COLO668 (cell line): ENCODE results near the gene PLEKHG2.
A peak's percentile ranks its signal among the peaks of the same experiment; 100 is the strongest.
"Not testable (repeated sequence)": the region's sequence is repeated elsewhere in the genome, so short reads cannot be mapped to it uniquely, and the experiment has no call there.

ENCODE experiments used
- DNase-seq: peaks from one replicate; lab custom pipeline; 2025; ENCODE audit not compliant: unreplicated experiment; lab: John Stamatoyannopoulos, UW

PLEKHG2 gene

DNA sequence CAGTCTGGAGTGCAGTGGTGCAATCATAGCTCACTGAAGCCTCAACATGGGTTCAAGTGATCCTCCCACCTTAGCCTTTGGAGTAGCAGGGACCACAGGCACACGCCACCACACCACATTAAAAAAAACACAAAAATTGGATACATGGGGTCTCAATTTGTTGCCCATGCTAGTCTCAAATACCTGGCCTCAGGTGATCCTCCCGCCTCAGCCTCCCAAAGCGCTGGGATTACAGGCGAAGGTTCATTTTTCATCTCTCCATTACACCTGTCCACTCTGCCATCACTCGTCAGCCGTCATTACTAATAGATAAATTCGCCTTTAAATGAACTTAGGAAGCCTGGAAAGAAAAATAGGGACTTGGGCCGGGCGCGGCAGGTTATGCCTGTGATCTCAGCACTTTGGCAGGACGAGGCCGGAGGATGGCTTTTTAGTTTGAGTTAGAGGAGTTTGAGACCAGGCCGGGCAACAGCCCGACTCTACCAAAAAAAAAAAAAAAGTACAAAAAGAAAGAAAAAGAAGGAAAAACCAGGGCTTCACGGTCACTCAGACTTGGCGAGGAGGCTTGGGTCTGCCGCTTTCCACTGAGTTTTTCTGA is 32.2 kb downstream of the PLEKHG2 start:
- peak; percentile 14 for DNase-seq

GRCh38 chr19:39445196-39446111 is 33.0 kb downstream of the PLEKHG2 start, which contains the start of gene SUPT5H:
TSS of gene SUPT5H (plus strand) at chr19:39445582. CDS start at chr19:39445891, 309 bp downstream.
- peak; percentile 98 for DNase-seq

GRCh38 chr19:39446365-39447084 is 34.1 kb downstream of the PLEKHG2 start:
- no peak for DNase-seq

GRCh38 chr19:39448271-39448670 is 35.8 kb downstream of the PLEKHG2 start:
- no peak for DNase-seq

GRCh38 chr19:39449116-39449797 is 36.8 kb downstream of the PLEKHG2 start:
- DNase-seq = no peak

GRCh38 chr19:39451257-39451656 is 38.8 kb downstream of the PLEKHG2 start:
- not testable (repeated sequence) for DNase-seq

DNA sequence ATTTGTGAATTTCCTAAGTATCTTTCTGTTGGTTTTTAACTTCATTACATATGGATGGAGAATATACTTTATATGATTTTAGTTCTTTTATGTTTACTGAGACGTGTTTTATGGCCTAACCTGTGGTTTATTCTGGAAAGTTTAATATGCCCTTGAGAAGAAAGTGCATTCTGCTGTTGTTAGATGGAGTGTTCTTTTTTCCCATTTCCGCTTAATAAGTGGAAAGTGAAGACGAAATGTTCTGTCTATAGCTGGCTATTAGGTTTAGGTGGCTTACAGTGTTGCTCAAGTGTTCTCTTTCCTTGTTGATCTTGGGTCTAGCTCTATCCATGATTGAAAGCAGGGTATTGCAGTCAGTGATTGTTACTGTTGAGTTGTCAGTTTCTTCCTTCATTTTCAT is 50.9 kb downstream of the PLEKHG2 start:
- no peak for DNase-seq

- no peak for DNase-seq
Measured at GRCh38 chr19:39465956-39466747, 53.7 kb downstream of the PLEKHG2 start.

GRCh38 chr19:39467941-39468340 is 55.5 kb downstream of the PLEKHG2 start:
- DNase-seq = no peak

- no peak for DNase-seq
Measured at GRCh38 chr19:39469036-39469435, 56.6 kb downstream of the PLEKHG2 start.

GRCh38 chr19:39469567-39469966 is 57.1 kb downstream of the PLEKHG2 start:
- no peak for DNase-seq

- no peak for DNase-seq
Measured at GRCh38 chr19:39470724-39471339, 58.4 kb downstream of the PLEKHG2 start.

DNA sequence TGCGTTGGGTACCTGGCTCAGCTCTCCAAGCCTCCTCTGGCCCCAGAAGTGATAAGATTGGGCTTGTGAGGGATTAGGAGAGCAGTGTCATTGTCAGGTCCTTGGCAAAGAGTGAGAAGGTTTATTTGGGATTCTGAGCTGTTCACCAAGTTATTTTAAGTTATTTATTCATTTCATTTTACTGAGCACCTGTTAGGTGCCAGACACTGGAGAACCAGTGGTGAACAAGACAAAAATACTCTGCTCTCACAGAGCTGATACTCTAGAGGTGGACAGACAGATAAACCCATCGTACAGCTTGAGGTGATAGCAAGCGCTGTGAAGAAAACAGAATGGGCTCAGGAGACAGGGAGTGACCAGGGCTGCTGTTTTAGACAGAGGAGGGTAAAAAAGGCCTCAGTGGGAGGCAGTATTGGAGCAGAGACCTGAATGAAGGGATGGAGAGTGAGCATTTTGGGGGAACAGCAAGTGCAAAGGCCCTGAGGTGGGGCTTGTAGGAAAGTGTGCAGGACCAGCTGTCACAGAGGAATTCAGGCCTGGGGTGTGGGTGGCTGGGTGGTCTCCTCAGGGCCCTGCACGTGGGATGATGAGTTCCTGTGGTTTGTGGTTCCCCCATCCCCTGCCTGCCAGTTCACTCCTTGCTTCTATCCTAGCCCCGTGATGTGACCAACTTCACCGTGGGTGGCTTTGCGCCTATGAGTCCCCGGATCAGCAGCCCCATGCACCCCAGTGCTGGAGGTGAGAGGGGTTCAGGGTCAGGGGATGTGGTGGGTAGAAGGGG is 59.5 kb downstream of the PLEKHG2 start:
- DNase-seq = no peak

DNA sequence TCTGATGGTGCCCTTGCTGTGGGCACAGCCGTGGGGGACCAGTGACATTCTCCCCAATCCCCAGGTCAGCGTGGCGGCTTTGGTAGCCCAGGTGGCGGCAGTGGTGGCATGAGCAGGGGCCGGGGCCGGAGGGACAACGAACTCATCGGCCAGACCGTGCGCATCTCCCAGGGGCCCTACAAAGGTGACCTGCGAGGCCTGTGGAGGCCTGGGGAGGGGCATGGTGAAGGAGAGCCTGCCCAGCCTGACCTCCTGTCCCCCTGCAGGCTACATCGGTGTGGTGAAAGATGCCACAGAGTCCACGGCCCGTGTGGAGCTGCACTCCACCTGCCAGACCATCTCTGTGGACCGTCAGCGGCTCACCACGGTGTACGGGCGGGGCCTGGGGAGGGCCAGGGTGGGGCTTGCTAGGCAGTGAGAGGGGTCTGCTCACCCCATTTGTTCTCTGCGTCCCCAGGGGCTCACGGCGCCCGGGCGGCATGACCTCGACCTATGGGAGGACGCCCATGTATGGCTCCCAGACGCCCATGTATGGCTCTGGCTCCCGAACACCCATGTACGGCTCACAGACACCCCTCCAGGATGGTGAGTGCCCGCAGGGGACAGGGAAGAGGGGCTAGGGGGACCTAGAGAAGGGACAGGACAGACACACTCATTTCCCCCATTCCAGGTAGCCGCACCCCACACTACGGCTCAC is 60.4 kb downstream of the PLEKHG2 start:
- DNase-seq = no peak

- no peak for DNase-seq
Measured at GRCh38 chr19:39473443-39473960, 61.0 kb downstream of the PLEKHG2 start.

DNA sequence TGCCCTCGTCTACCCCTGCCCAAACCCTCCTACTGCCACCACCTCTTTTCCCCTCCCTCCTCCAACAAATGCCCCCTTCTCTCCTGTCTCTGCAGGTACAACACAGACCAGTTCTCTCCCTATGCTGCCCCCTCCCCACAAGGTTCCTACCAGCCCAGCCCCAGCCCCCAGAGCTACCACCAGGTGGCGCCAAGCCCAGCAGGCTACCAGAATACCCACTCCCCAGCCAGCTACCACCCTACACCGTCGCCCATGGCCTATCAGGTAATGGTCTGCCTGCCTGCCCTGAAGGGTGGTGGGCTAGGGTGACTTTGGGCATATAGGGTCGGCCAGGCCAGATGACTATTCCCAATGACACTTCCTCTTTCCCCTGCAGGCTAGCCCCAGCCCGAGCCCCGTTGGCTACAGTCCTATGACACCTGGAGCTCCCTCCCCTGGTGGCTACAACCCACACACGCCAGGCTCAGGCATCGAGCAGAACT is 61.7 kb downstream of the PLEKHG2 start:
- DNase-seq = peak; percentile 59

DNA sequence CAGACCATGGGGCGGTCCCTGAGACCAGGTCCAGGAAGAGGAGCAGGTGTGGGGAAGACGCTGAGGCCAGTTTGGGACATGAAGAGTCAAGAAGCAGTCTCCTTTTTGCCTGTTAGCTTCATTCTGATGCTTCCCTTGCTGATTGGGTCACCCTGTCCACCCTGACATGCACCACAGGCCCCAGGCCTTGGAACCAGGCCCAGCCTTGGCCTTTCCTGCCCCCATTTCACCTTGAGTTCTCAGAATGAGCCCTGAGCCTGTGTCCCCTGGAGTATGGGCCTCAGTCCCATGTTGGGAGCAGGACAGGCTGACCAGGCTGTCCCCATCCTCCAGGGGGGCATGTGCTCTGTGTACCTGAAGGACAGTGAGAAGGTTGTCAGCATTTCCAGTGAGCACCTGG is 63.3 kb downstream of the PLEKHG2 start:
- no peak for DNase-seq
